ENCODE results near the gene HIF1A.
"Not testable (repeated sequence)": the region's sequence is repeated elsewhere in the genome, so short reads cannot be mapped to it uniquely, and the experiment has no call there.

HIF1A gene

GRCh38 chr14:61710853-61711817 lies 15.8 kb downstream of the HIF1A start:
- peak; percentile 59 for DNase-seq

GRCh38 chr14:61712137-61712536 lies 16.8 kb downstream of the HIF1A start:
- no peak for DNase-seq

GRCh38 chr14:61713724-61714437 lies 18.6 kb downstream of the HIF1A start:
- DNase-seq, result no peak

- DNase-seq, result peak; percentile 25
These were observed 21.6 kb downstream of the HIF1A start for GRCh38 chr14:61716956-61717355.

GRCh38 chr14:61718039-61718438 lies 22.7 kb downstream of the HIF1A start:
- no peak for DNase-seq

- peak; percentile 73 for DNase-seq
These were observed 24.3 kb downstream of the HIF1A start for GRCh38 chr14:61719344-61720293.

- peak; percentile 75 for DNase-seq
These were observed 25.0 kb downstream of the HIF1A start for GRCh38 chr14:61720294-61720661.

- no peak for DNase-seq
These were observed 25.4 kb downstream of the HIF1A start for GRCh38 chr14:61720741-61721140.

GRCh38 chr14:61724133-61724532 lies 28.8 kb downstream of the HIF1A start:
- DNase-seq, result no peak

GRCh38 chr14:61726778-61727658 lies 31.7 kb downstream of the HIF1A start:
- no peak for DNase-seq

- peak; percentile 67 for DNase-seq
These were observed 35.6 kb downstream of the HIF1A start for GRCh38 chr14:61730756-61731373.

GRCh38 chr14:61733972-61734371 lies 38.7 kb downstream of the HIF1A start:
- DNase-seq, result no peak

GRCh38 chr14:61736751-61737150 lies 41.4 kb downstream of the HIF1A start:
- DNase-seq, result no peak

- DNase-seq, result peak; percentile 15
These were observed 42.6 kb downstream of the HIF1A start for GRCh38 chr14:61737915-61738314.

GRCh38 chr14:61739133-61739532 lies 43.8 kb downstream of the HIF1A start:
- no peak for DNase-seq

- DNase-seq, result no peak
These were observed 47.1 kb downstream of the HIF1A start for GRCh38 chr14:61742371-61742770.

- DNase-seq, result no peak
These were observed 48.9 kb downstream of the HIF1A start for GRCh38 chr14:61744238-61744637.

GRCh38 chr14:61746346-61746745 lies 51.0 kb downstream of the HIF1A start:
- not testable (repeated sequence) for DNase-seq

GRCh38 chr14:61746881-61747280 lies 51.6 kb downstream of the HIF1A start:
- no peak for DNase-seq

- no peak for DNase-seq
These were observed 52.0 kb downstream of the HIF1A start for GRCh38 chr14:61747342-61747741.

GRCh38 chr14:61749264-61749663 lies 54.0 kb downstream of the HIF1A start:
- DNase-seq, result no peak

Data from hematopoietic multipotent progenitor cell treated with erythropoietin and hydrocortisone succinate and interleukin-3 and kit ligand, for 4 days (in vitro differentiated cells).